HEK293 (cell line): Measurements from ENCODE around the gene ZNF275.

ENCODE experiments used
- CTCF ChIA-PET: fragments of 350-600 bp; formaldehyde crosslinking; extraction: SDS; loops from one replicate; lab custom pipeline; 2021; ENCODE audit warnings: antibody characterized with exemption; lab: Yijun Ruan, JAX
- POLR2A ChIA-PET: fragments of 300-600 bp; formaldehyde crosslinking; extraction: SDS; loops from one replicate; lab custom pipeline; 2020; ENCODE audit warnings: antibody characterized with exemption, inconsistent platforms; lab: Yijun Ruan, JAX
- H3K27ac ChIP-seq: fragments of 200-500 bp; sonication (Bioruptor generic); 2 replicates; pipeline ENCODE4 v1.5.1; 2014; ENCODE audit warnings: low read depth, low read length, control low read depth, inconsistent platforms; ENCODE audit errors: extremely low read depth
- H3K36me3 ChIP-seq, 2 experiments: fragments of 200-500 bp in 1 of 2; sonication (Bioruptor generic) in 1 of 2; 1 replicate in 1 of 2; 2 replicates in 1 of 2; pipeline ENCODE4 v1.5.1; 2014 to 2017; ENCODE audit warnings: inconsistent platforms in 2 of 2, low read length in 2 of 2; ENCODE audit not compliant: control insufficient read depth in 2 of 2, insufficient read depth in 1 of 2
- H3K4me1 ChIP-seq: fragments of 200-500 bp; sonication (Bioruptor generic); 2 replicates; pipeline ENCODE4 v1.5.1; 2014; ENCODE audit warnings: mild to moderate bottlenecking, low read length, inconsistent platforms; ENCODE audit not compliant: control insufficient read depth, insufficient read depth
- H3K4me3 ChIP-seq: 2 replicates; pipeline ENCODE4 v1.5.1; 2011; ENCODE audit warnings: low read depth, mild to moderate bottlenecking, control low read depth, low read length, moderate library complexity
- H3K9me3 ChIP-seq: fragments of 200-500 bp; sonication (Bioruptor generic); 2 replicates; pipeline ENCODE4 v1.5.1; 2014; ENCODE audit warnings: low read depth, low read length, inconsistent platforms; ENCODE audit not compliant: control insufficient read depth, insufficient read depth
- GLI4 ChIP-seq: fragments of 450-650 bp; formaldehyde crosslinking; IDR thresholded peaks from 2 replicates; pipeline ENCODE4 v1.5.1; 2016; ENCODE audit warnings: missing biosample characterization, missing genetic modification characterization
- HOXA7 ChIP-seq: sonication (generic); formaldehyde crosslinking; IDR thresholded peaks from 2 replicates; pipeline ENCODE4 v1.8.1; 2022; ENCODE audit warnings: missing genetic modification reagents, borderline replicate concordance
- HOXD13 ChIP-seq: sonication (generic); formaldehyde crosslinking; IDR thresholded peaks from 2 replicates; pipeline ENCODE4 v1.8.0; 2022; ENCODE audit warnings: missing genetic modification reagents, borderline replicate concordance
- IKZF3 ChIP-seq: fragments of 450-650 bp; IDR thresholded peaks from 2 replicates; pipeline ENCODE4 v1.5.0; 2018; ENCODE audit warnings: missing biosample characterization, mild to moderate bottlenecking, missing genetic modification characterization, moderate library complexity
- KLF16 ChIP-seq: fragments of 450-650 bp; formaldehyde crosslinking; IDR thresholded peaks from 2 replicates; pipeline ENCODE4 v1.5.1; 2017; ENCODE audit warnings: missing biosample characterization, missing genetic modification characterization
- SP2 ChIP-seq: fragments of 450-650 bp; formaldehyde crosslinking; IDR thresholded peaks from 2 replicates; pipeline ENCODE4 v1.5.1; 2016; ENCODE audit warnings: missing biosample characterization, missing genetic modification characterization
- WT1 ChIP-seq: fragments of 450-650 bp; formaldehyde crosslinking; IDR thresholded peaks from 2 replicates; pipeline ENCODE4 v1.5.1; 2016; ENCODE audit warnings: missing biosample characterization, missing genetic modification characterization
- YY1 ChIP-seq: fragments of 450-650 bp; formaldehyde crosslinking; IDR thresholded peaks from 2 replicates; pipeline ENCODE4 v1.5.1; 2018; ENCODE audit warnings: missing biosample characterization, missing genetic modification characterization
- ZFP41 ChIP-seq: fragments of 450-650 bp; formaldehyde crosslinking; IDR thresholded peaks from 2 replicates; pipeline ENCODE4 v1.5.1; 2016; ENCODE audit warnings: missing biosample characterization, missing genetic modification characterization, borderline replicate concordance
- ZFP69B ChIP-seq: fragments of 450-650 bp; formaldehyde crosslinking; IDR thresholded peaks from 2 replicates; pipeline ENCODE4 v1.5.1; 2016; ENCODE audit warnings: missing biosample characterization, missing genetic modification characterization
- ZNF114 ChIP-seq: fragments of 450-650 bp; formaldehyde crosslinking; IDR thresholded peaks from 2 replicates; pipeline ENCODE4 v1.5.0; 2017; ENCODE audit warnings: missing biosample characterization, missing genetic modification characterization
- ZNF148 ChIP-seq: fragments of 450-650 bp; formaldehyde crosslinking; IDR thresholded peaks from 2 replicates; pipeline ENCODE4 v1.5.0; 2017; ENCODE audit warnings: missing biosample characterization, missing genetic modification characterization, borderline replicate concordance
- ZNF174 ChIP-seq: fragments of 450-650 bp; formaldehyde crosslinking; IDR thresholded peaks from 2 replicates; pipeline ENCODE4 v1.5.0; 2017; ENCODE audit warnings: missing biosample characterization, mild to moderate bottlenecking, missing genetic modification characterization
- ZNF184 ChIP-seq: fragments of 450-650 bp; IDR thresholded peaks from 2 replicates; pipeline ENCODE4 v1.5.1; 2018; ENCODE audit warnings: missing biosample characterization, mild to moderate bottlenecking, missing genetic modification characterization
- ZNF23 ChIP-seq: fragments of 450-650 bp; formaldehyde crosslinking; IDR thresholded peaks from 2 replicates; pipeline ENCODE4 v1.5.1; 2016; ENCODE audit warnings: missing biosample characterization, missing genetic modification characterization, borderline replicate concordance
- ZNF26 ChIP-seq: fragments of 450-650 bp; formaldehyde crosslinking; IDR thresholded peaks from 2 replicates; pipeline ENCODE4 v1.5.1; 2016; ENCODE audit warnings: missing biosample characterization, missing genetic modification characterization
- ZNF280D ChIP-seq: fragments of 450-650 bp; formaldehyde crosslinking; IDR thresholded peaks from 2 replicates; pipeline ENCODE4 v1.5.1; 2016; ENCODE audit warnings: missing biosample characterization, missing genetic modification characterization
- ZNF292 ChIP-seq: fragments of 450-650 bp; formaldehyde crosslinking; IDR thresholded peaks from 2 replicates; pipeline ENCODE4 v1.5.1; 2016; ENCODE audit warnings: low read depth, missing biosample characterization, missing genetic modification characterization, borderline replicate concordance
- ZNF341 ChIP-seq: fragments of 450-650 bp; formaldehyde crosslinking; IDR thresholded peaks from 2 replicates; pipeline ENCODE4; 2016; ENCODE audit warnings: low read depth, missing biosample characterization, missing genetic modification characterization
- ZNF394 ChIP-seq: fragments of 450-650 bp; formaldehyde crosslinking; IDR thresholded peaks from 2 replicates; pipeline ENCODE4 v1.5.1; 2016; ENCODE audit warnings: missing biosample characterization, missing genetic modification characterization, mild to moderate bottlenecking, moderate library complexity, borderline replicate concordance
- ZNF449 ChIP-seq: fragments of 450-650 bp; formaldehyde crosslinking; IDR thresholded peaks from 2 replicates; pipeline ENCODE4 v1.5.1; 2017; ENCODE audit warnings: missing biosample characterization, mild to moderate bottlenecking, missing genetic modification characterization, moderate library complexity
- ZNF501 ChIP-seq: fragments of 450-650 bp; formaldehyde crosslinking; IDR thresholded peaks from 2 replicates; pipeline ENCODE4 v1.5.1; 2016; ENCODE audit warnings: missing biosample characterization, missing genetic modification characterization
- ZNF558 ChIP-seq: fragments of 450-650 bp; formaldehyde crosslinking; IDR thresholded peaks from 2 replicates; pipeline ENCODE4 v1.5.1; 2016; ENCODE audit warnings: missing biosample characterization, missing genetic modification characterization
- ZNF580 ChIP-seq: fragments of 450-650 bp; formaldehyde crosslinking; IDR thresholded peaks from 2 replicates; pipeline ENCODE4 v1.5.1; 2016; ENCODE audit warnings: missing biosample characterization, missing genetic modification characterization
- ZNF623 ChIP-seq: fragments of 450-650 bp; formaldehyde crosslinking; IDR thresholded peaks from 2 replicates; pipeline ENCODE4 v1.5.1; 2016; ENCODE audit warnings: missing biosample characterization, missing genetic modification characterization
- ZNF626 ChIP-seq: fragments of 450-650 bp; sonication (Bioruptor Pico); formaldehyde crosslinking; IDR thresholded peaks from 2 replicates; pipeline ENCODE4 v1.5.1; 2018; ENCODE audit warnings: missing biosample characterization, missing genetic modification characterization, inconsistent platforms
- ZNF629 ChIP-seq: fragments of 450-650 bp; formaldehyde crosslinking; IDR thresholded peaks from 2 replicates; pipeline ENCODE4 v1.5.1; 2017; ENCODE audit warnings: missing biosample characterization, missing genetic modification characterization
- ZNF791 ChIP-seq: fragments of 450-650 bp; formaldehyde crosslinking; IDR thresholded peaks from 2 replicates; pipeline ENCODE4 v1.5.1; 2016; ENCODE audit warnings: missing biosample characterization, missing genetic modification characterization
- ZSCAN23 ChIP-seq: fragments of 450-650 bp; formaldehyde crosslinking; IDR thresholded peaks from 2 replicates; pipeline ENCODE4 v1.5.1; 2016; ENCODE audit warnings: missing biosample characterization, missing genetic modification characterization

Gene ZNF275

GRCh38 chrX:153392642-153393321, 58.8 kb downstream of the ZNF275 start:
- POLR2A ChIA-PET: no interaction called here

GRCh38 chrX:153394612-153395011, 60.7 kb downstream of the ZNF275 start:
- Histone ChIP-seq H3K4me3 (no peak overlapping the region), H3K36me3 (no peaks in the 10 kb centered on the region), H3K4me1 (no peaks in the 10 kb centered on the region)
- TF ChIP-seq ZNF449 (tag by site-specific recombination): no peak
- TF ChIP-seq ZFP69B (tag by site-specific recombination): no peak
- TF ChIP-seq ZNF558 (tag by site-specific recombination): no peak
- TF ChIP-seq ZNF292 (tag by site-specific recombination): no peak
- no peak for TF ChIP-seq ZNF184
- TF ChIP-seq KLF16 (tag by site-specific recombination): no peak
- no peak for TF ChIP-seq ZNF280D
- TF ChIP-seq ZNF26: no peak
- TF ChIP-seq ZNF394 (tag by site-specific recombination): no peak
- no peak for TF ChIP-seq ZFP41
- TF ChIP-seq YY1 (tag by site-specific recombination): no peak
- TF ChIP-seq ZNF629 (tag by site-specific recombination): no peak
- TF ChIP-seq GLI4 (tag by site-specific recombination): no peak
- no peak for TF ChIP-seq ZNF791 (tag by site-specific recombination)
- TF ChIP-seq ZNF626 (tag by site-specific recombination): no peak
- no peak for TF ChIP-seq ZNF174 (tag by site-specific recombination)
- TF ChIP-seq WT1 (tag by site-specific recombination): no peak
- no peak for TF ChIP-seq ZNF501
- TF ChIP-seq SP2: no peak
- no peak for TF ChIP-seq ZNF580
- TF ChIP-seq, all 188 proteins: peak for 0
- ChIA-PET CTCF (no interaction called here), POLR2A (no interaction called here)
- no peak overlapping the region for H3K27ac ChIP-seq
- H3K9me3 ChIP-seq: no peaks in the 10 kb centered on the region

More at GRCh38 chrX:153392642-153393321, 58.8 kb downstream of the ZNF275 start:
- Histone ChIP-seq H3K9me3 (no peaks in the 10 kb centered on the region), H3K4me3 (no peak overlapping the region), H3K27ac (no peak overlapping the region), H3K4me1 (no peaks in the 10 kb centered on the region), H3K36me3 (no peaks in the 10 kb centered on the region)
- CTCF ChIA-PET: interaction anchor here (0.6 kb wide), 1 partner anchor 364 kb away, joined by 3 read pairs; no protein-coding TSS in a partner anchor
- TF ChIP-seq ZNF341 (tag by site-specific recombination) (no peak), ZNF114 (tag by site-specific recombination) (no peak), ZSCAN23 (tag by site-specific recombination) (no peak), HOXA7 (no peak), ZNF623 (tag by site-specific recombination) (no peak), ZNF292 (tag by site-specific recombination) (no peak), HOXD13 (no peak), IKZF3 (tag by site-specific recombination) (no peak), ZNF148 (no peak), ZNF23 (tag by site-specific recombination) (no peak)
